Measurements from ENCODE around the gene YPEL2.

DNA sequence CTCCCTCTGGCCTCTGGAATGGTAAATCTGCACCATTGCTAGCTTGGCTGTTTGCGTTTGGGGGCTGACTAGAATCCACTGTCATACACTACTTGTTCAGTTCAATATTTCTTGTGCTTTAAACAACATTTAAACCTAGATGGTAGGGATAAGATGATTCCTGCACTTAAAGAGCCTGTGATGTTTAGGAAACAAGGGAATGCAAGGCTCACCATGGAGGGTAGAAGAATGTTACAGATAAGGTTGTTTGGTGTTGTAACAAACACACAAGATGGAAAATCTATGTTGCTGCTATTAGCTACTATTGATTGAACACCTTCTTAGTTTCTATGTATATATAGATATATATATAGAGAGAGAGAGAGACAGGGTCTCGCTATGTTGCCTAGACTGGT is 31.4 kb downstream of the YPEL2 start:
- TF ChIP-seq CTCF (IDR thresholded peaks at IDR 0.05; ENCODE audit: insufficient read depth, low read depth, low read length): no peak
- no peak for TF ChIP-seq EZH2 (IDR thresholded peaks at IDR 0.05; ENCODE audit: insufficient read depth, low read length)

All from astrocyte (in vitro differentiated cells and primary cell).